CD4-positive, alpha-beta T cell treated with Interleukin-1 beta for 1 hour (primary cell): Measurements from ENCODE around the gene SPRR1B.
"Not testable (repeated sequence)": the region's sequence is repeated elsewhere in the genome, so short reads cannot be mapped to it uniquely, and the experiment has no call there.

ENCODE experiments used
- DNase-seq, 2 donors: peaks; one replicate each; pipeline ENCODE4 v3.0.0-alpha.2; 2020 to 2022

Gene SPRR1B, protein sequence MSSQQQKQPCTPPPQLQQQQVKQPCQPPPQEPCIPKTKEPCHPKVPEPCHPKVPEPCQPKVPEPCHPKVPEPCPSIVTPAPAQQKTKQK

DNA sequence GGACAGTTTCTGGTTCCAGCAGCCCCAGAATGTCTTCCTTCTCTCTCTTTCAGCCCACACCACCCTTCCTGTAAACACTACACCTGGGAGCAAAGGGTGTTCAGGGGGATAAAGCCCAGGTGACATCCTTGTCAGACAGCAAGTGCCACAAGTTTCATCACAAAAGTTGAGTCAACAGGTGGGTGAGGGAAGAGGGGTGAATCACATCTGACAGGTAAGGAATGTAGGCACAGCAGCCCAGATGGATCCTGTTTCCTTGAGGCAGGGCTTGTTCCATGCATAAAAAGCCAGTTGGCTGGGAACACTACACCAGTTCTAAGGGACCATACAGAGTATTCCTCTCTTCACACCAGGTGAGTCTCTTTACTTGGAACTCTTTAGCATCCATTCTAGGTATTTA is at the start of gene SPRR1B:
TSS of gene SPRR1B (plus strand) at position 309 of the 400 bp plus-strand sequence. CDS start 1,143 bp downstream, outside the sequence.
- no peak for DNase-seq

GRCh38 chr1:152982076-152982475 is 48.9 kb upstream of the SPRR1B start:
- DNase-seq, result no peak

DNA sequence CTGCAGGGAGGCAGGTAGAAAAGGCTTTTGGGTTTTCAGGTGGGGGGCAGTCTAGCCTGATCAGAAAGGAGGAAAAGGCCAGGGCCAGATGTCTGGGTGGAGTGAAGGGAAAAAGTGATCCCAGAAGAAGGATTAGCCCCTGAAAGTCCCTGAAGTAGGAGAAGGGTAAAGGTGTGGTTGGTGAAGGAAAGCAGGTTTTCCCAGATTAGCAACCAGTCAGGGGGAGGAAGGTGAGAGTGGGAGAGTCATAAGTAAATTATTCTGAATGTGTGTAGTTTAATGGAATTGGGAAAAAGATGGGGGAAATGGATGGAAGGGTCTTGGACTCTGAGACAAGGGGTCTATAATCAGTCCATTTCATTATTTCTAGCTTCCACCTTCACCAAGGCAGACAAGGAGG is 47.8 kb upstream of the SPRR1B start:
- DNase-seq, result no peak

DNA sequence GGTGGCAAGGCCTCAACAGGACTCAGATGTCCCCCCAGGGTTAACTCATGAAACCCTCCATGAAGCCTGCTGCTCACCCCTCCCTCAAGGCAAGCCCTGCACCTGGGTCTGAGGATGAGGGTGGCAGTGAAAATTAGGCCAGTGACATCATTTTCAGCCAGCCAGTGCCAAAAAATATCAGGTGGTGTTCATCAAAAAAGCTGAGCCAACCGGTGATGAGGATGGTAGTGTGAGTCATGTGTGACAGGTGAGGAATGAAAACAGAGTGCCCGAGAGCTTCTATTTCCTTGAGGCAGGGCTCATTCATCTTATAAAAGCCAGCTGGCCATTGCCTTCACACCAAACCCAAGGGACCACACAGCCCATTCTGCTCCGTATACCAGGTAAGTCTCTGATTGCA is 47.3 kb upstream of the SPRR1B start, which contains the start of gene SPRR1A:
TSS of gene SPRR1A (plus strand) at position 339 of the 400 bp plus-strand sequence. CDS start 1,150 bp downstream, outside the sequence.
- no peak for DNase-seq

GRCh38 chr1:152986578-152986977 is 44.4 kb upstream of the SPRR1B start:
- no peak for DNase-seq

DNA sequence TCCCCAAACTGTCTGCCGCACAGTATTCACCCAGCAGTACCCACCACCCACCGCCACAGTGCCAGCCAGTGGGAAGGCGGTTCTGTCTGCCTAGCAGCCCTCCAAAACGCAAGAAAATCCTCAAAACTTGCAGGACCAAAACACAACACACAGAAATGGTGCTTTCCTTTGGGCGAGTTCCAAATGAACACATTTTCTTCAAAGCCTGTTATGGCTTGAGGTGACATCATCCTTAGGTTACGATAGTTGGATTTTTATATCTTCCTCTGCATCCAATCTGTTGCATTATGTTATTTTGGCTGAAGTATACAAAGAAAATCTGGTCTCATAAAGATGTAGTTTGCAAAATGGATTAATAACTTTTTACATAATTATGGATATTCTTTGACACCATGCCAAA is 37.8 kb upstream of the SPRR1B start:
- DNase-seq, result no peak

- no peak for DNase-seq
These were observed 35.2 kb upstream of the SPRR1B start for GRCh38 chr1:152995842-152996241.

GRCh38 chr1:152996633-152997400 is 34.2 kb upstream of the SPRR1B start:
- DNase-seq, result no peak

GRCh38 chr1:152997901-152998300 is 33.1 kb upstream of the SPRR1B start:
- DNase-seq, result no peak

- DNase-seq, result no peak
These were observed 32.5 kb upstream of the SPRR1B start for GRCh38 chr1:152998476-152998875.

- no peak for DNase-seq
These were observed 31.2 kb upstream of the SPRR1B start for GRCh38 chr1:152999818-153000217.

- DNase-seq, result no peak
These were observed 30.7 kb upstream of the SPRR1B start for GRCh38 chr1:153000294-153000693.

DNA sequence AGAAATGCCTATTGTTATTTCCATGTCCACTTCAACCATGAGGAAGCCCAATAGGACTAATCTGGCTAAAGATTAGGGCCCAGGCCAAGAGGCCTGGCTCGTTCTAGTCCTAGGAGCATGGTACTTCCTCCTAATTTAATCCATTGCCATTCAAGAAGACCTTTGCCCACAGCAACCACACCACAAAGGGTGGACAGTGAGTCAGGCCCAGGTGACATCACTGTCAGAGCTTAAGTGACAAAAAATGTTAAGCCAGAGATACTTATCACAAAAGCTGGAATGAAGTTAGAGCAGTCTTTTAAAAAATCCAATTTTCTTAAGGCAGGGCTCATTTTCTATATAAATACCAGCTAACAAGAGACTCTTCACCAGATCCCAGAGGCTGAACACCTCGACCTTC is 29.6 kb upstream of the SPRR1B start, which contains the start of gene SPRR3:
TSS of gene SPRR3 (plus strand) at position 368 of the 400 bp plus-strand sequence. CDS start 1,272 bp downstream, outside the sequence.
- no peak for DNase-seq

DNA sequence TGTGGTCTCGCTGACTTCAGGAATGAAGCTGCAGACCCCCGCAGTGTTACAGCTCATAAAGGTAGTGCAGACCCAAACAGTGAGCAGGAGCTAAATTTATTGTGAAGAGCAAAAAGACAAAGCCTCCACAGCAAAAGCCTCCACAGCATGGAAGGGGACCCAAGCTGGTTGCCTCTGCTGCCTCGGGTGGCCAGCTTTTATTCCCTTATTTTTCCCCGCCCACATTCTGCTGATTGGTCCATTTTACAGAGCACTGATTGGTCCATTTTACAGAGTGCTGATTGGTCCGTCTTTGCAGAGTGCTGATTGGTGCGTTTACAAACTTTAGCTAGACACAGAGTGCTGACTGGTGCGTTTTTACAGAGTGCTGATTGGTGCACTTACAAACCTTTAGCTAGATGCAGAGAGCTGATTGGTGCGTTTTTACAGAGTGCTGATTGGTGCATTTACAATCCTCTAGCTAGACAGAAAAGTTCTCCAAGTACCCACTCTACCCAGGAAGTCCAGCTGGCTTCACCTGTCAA is 19.7 kb upstream of the SPRR1B start:
- DNase-seq, result not testable (repeated sequence)

GRCh38 chr1:153021829-153022228 is 9.2 kb upstream of the SPRR1B start:
- not testable (repeated sequence) for DNase-seq

DNA sequence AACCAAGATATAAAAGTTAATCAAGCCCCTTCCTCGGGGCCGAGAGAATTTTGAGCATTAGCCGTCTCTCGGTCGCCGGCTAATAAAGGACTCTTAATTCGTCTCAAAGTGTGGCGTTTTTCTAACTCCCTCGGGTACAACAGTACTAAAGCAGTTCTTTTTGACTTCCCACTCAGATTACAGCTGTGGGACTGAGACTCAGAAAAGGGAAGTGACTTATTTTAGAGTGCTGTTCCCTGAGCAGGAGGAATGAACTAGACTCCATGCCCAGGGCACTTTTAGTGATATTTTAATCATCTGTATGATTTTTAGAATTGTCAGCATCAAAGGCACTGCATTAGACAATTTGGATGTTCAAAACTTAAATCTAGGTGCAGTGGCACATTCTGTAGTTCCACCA is 8.7 kb upstream of the SPRR1B start:
- not testable (repeated sequence) for DNase-seq

- no peak for DNase-seq
These were observed 7.9 kb upstream of the SPRR1B start for GRCh38 chr1:153023109-153023508.

DNA sequence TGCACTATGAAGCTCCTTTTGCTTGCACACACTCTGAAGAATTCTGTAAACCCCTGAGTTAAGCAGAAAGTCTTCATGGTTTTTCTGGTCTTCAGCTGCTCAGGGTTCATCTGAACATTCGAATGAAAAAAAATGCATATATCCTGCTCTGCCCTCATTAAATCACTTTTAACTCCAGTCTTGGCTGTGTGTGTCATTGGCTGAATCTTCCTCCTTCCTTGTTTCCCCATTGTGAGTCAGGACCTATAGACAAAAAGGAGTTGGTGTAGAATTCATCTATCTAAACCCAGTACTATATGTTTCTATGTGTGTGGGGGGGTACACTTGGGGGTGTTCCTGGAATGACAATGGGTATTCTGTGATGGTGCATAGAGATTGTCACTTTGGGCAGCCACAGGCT is 6.6 kb upstream of the SPRR1B start:
- no peak for DNase-seq

DNA sequence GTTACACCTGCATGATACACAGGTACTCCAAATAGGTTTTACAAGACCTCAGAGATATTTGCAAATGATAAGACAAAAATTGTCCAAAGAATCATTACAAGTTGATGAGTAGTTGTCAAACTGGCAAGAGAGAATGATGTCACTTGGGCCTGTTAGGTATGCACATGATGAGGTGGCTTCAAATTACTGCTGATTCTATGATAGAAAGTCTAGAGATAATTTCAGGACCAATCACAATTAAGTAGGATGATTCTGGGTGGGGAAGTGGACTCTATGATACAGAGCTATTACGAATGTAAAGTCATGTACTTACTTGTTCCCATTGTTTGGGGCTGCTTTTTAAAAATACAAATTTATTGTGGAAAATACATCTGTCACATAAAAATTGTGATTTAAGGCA is 5.2 kb upstream of the SPRR1B start:
- DNase-seq, result no peak

- DNase-seq, result no peak
These were observed 2.2 kb upstream of the SPRR1B start for GRCh38 chr1:153028766-153029165.

GRCh38 chr1:153032073-153032472 is 1.1 kb downstream of the SPRR1B start:
- DNase-seq, result no peak

- no peak for DNase-seq
These were observed 1.8 kb downstream of the SPRR1B start for GRCh38 chr1:153032677-153033308.

- DNase-seq, result no peak
These were observed 4.2 kb downstream of the SPRR1B start for GRCh38 chr1:153035211-153035610.
